ENCODE results near the gene ING3.
A peak's percentile ranks its signal among the peaks of the same experiment; 100 is the strongest.
"Not testable (repeated sequence)": the region's sequence is repeated elsewhere in the genome, so short reads cannot be mapped to it uniquely, and the experiment has no call there.

ING3 gene

DNA sequence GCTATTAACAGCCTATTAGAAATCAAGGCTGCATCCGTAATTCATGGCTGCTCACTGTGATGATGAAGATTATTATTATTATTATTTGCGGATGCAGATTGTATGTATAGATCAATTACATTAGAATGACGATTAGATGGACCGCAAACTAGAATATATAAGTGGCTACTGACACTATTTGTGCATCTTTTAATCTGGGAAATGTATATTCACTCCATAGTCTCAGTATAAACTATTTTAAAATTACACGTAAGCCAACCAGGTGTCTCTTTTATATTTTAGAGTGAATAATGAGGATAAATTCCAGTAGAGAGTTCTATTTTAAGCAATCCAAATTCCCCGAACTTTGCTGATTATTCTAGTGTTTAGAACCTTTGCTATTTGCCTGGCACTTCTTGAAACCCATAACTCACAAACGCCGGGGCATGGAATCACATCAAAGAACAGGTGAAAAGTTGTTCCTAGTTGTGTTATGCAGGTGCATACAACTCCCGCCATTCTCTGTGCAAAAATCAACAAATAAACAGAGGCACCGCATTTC lies 509 bp upstream of the ING3 start:
- no peak for DNase-seq (ENCODE audit: low read depth)

DNA sequence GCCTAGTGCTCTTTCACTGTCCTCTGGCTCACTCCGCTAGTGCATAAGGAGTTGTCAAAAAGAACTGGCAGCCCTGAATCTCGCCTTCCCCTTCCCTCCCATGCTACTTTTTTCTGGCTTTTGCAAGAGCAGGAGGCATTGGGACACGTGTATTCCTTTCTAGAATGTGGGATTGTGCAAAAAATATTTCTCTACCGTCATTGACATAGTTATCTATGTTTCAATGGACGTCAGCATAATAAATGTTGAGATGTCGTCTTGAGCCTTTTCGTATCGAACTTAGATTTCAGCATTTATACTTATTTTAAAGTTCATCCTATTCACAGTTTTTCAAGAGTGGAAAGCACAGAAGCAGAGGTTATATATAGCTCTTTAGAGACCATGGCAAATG lies 727 bp downstream of the ING3 start:
- no peak for DNase-seq (ENCODE audit: low read depth)

DNA sequence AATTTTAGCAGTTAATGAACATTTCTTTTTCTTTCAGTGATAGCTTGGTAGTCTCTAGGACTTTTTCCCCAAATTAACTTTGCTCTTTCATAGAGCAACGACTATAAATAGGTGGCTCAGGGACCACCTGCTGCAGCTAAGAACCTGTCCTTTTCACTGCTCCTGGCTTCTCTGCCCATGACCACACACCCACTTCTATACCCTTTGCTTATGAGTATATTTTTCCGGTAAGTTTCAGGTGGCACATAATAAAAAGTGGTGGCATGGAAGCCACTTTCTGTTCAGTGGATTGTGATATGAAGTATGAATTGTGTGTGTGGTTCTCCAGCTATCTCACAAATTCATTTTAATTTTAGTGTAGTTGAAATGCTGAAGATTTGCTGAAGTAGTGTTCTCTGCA lies 1.2 kb downstream of the ING3 start:
- DNase-seq (ENCODE audit: low read depth) = no peak

DNA sequence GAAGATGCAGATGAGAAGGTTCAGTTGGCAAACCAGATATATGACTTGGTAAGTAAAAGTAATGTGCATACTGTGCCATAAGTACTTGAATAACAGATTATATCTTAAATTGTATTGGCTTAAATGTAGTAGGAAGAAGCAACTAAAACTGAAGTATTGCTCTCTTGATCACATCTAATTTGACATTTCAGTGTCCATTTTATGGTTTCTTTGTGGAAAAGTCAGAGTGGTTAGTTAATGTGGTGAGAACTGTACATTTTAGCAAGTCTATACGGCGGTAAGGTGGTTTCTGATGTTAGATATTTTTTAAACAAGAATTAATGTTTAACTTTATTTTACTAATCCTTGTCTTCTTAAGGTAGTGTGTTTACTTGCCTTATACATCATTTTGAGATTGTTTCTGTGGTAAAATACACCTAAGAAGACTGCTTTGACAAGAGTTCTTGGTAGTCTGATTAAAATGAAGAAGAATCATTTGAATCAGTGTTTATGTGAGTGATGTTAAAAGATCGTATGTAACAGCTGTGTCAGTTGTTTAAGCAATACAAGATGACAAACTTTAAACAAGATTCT lies 5.1 kb downstream of the ING3 start:
- DNase-seq (ENCODE audit: low read depth) = no peak

DNA sequence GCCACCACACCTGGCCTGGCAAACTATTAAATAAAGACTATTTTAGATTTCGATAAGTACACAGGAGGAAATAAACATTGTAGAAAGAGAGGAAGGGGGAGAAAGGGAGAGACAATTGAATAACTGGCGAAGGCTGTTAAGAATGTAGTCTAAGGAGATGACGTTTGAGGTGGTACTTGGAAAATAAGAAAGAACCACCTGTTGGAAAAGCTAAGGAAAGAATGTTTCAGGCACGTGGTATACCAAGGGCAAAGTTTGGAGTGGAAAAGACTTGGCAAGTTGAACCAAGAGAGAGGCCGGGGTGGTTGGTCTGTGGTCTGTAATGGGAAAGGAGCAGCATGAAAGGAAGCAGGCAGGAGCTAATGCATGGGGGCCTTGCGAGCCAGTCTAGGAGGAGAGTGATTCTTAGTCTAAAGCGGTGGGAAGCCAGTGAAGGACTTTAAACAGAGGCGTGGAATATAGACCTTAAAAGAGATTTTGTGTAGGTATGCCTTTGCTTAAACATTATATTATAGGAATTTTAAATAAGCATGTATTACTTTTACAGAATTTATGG lies 9.4 kb downstream of the ING3 start:
- DNase-seq (ENCODE audit: low read depth) = no peak

DNA sequence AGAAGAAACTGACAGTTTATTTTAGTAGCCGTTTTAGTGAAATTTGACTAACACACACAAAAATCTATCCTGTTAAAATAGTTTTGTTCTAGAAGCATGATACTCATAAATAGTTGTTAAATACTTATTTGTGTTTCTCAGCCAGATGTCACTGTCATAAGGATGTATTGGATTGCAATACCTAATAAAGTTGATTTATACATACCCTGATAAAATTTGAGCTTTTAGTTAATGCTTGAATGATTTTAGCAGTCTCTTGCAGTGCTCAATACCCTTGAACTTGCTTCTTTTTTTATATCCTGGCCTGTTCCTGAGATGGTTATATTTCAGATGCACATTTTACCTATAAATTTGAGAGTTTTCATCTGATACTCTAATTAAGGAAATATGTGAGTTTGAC lies 10.1 kb downstream of the ING3 start:
- no peak for DNase-seq (ENCODE audit: low read depth)

DNA sequence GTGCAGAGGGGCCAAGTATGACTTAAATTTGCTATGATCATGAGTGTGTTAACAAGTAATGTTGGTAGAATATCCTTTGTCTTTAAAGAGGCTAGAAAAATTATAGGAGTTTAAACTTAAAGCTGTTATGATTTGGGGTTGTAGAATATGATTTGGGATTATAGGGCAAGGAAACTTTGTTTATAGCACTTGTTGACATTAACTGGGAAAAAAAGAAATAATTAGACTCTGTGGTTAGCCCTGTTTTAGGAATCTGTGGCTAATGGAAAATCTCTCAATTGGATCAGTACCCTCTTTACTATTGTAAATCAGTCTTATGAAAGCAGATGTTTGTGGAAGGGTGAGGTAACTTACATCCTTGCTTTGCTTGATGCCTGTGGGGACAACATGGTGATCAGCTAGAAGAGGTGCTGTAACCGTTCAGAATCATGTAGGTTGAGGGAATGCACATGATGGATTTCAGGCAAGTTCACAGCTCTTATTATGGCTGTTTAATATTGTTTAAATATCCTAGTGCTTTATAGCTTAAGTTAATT lies 11.1 kb downstream of the ING3 start:
- DNase-seq (ENCODE audit: low read depth) = no peak

DNA sequence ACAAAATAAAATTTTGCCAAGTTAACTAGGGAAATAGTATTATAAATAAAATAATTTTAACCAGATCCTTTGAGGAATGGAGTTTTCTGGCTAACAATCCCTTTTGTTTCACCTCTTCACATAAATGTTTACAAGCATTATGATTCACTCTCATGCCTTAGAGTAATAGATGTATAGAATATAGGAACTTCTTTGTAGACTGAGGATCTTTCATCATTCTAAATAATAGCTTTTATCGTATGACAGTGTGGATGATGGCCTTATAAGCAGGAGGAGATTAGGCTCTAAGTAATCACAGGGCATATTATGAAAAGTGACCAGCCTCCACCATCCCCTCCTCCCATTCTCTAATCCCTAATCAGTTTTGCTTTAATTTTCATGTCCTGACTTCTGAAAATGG lies 13.5 kb downstream of the ING3 start:
- DNase-seq (ENCODE audit: low read depth) = no peak

DNA sequence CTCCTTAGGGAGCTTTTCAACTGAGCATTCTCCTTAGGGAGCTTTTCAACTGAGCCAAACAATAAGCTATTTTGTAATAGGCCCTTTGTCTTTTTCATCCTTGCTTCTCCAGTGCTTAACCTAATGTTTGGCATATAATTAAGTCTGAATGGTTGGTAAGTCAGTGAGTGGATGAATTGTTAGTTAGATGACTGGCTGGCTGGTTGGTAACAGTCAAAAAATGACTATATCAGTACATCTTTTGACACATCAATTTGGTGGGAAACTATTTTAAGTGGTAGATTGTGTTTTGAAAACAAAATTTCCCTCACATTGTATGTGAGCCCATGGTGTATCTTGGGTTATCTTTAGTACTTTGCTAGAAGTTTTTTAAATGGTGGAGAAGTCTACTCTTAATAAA lies 16.4 kb downstream of the ING3 start:
- DNase-seq (ENCODE audit: low read depth) = no peak

DNA sequence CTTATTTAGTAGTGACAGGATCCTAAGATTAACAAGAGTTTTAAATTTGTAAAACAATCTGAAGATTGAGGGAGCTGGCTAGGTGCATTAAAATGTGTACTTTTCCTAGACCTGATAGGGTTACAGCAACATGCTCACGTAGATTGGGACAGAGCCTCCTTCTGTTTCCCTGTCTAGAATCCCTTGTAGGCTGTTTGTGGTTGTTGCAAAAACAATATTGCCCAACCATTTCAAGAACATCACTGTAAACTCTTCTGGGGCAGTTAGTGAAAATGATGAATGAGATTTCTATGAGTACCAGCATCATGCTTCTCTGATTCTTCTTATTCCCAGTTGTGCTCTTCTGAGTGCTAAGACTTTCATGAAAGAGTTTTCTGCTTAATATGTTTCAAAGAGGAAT lies 23.3 kb downstream of the ING3 start:
- no peak for DNase-seq (ENCODE audit: low read depth)

DNA sequence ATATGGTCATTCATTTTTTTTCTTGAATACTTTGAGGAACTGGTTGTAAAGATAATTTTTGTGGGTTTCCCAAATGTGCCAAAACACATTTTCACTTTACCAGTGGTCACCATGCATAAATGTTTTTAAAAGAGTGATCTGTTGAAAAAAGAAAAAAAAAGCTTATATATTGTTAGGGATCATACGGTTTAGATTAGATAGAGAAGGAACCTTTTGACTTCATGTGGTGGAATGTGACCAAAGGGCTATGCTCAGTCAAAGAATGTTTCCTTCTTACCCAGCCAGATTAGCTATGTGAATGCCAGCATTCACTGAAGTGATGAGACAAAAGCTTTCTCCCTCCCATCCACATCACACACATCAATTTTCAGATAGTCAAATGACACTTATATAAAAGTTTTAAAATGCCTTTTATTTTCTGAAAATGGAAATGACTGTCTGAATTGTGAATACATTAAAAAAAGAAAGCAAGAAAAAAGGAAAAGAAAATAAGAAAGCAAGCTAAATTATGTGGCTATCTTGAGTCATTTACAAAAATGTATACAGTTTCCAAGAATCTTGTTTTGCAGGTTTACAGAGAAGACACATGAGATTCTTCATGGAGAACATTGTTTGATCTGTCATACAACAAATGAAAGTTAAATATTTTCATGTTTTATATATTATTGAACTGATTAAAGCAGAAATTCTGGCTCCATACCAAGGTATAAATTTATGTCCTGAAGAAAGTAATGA lies 29.4 kb downstream of the ING3 start:
- DNase-seq (ENCODE audit: low read depth) = no peak

DNA sequence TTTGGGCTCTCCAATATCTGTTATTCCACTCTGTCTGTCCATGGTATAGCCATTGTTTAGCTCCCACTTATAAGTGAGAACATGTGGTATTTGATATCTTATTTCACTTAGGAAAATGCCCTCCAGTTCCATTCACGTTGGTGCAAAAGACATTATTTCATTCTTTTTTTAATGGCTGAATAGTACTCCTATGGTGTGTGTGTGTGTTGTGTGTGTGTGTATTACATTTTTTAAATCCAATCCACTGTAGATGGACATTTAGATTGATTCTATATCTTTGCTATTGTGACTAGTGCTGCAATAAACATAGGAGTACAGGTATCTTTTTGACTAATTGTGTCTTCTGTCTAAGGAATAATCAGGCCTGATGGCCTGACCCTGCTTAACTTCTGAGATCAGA lies 30.5 kb downstream of the ING3 start:
- DNase-seq (ENCODE audit: low read depth) = no peak

DNA sequence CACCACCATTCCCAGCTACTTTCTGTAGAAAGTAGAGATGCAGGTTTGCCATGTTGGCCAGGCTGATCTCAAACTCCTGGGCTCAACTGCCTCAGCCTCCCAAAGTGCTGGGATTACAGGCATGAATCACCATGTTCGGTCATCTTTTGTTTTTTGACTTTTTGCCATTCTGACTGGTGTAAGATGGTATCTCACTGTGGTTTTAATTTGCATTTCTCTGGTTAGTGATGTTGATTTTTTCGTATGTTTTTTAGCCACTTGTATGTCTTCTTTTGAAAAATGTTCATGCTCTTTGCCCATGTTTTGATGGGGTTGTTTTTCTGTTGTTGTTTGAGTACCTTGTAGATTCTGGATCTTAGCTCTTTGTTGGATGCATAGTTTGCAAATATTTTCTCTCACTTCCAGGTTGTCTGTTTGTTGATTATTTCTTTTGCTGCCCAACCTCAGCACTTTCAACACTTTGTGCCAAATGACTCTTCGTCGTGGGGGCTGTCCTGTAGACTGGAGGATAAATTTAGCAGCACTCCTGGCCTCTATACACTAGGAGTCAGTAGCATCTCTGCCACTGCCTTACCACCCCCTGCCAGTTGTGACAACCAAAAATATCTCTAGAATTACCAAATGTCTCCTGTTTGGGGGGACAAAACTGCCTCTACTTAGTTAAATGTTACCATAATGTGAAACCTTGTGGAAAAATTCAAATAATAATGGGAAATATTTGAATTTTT lies 31.5 kb downstream of the ING3 start:
- no peak for DNase-seq (ENCODE audit: low read depth)

DNA sequence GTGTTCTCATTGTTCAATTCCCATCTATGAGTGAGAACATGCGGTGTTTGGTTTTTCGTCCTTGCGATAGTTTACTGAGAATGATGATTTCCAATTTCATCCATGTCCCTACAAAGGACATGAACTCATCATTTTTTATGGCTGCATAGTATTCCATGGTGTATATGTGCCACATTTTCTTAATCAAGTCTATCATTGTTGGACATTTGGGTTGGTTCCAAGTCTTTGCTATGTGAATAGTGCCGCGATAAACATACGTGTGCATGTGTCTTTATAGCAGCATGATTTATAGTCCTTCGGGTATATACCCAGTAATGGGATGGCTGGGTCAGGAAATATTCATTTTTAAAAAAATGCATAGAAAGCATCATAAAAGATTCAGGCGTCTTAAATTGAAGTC lies 33.0 kb downstream of the ING3 start:
- not testable (repeated sequence) for DNase-seq (ENCODE audit: low read depth)

DNA sequence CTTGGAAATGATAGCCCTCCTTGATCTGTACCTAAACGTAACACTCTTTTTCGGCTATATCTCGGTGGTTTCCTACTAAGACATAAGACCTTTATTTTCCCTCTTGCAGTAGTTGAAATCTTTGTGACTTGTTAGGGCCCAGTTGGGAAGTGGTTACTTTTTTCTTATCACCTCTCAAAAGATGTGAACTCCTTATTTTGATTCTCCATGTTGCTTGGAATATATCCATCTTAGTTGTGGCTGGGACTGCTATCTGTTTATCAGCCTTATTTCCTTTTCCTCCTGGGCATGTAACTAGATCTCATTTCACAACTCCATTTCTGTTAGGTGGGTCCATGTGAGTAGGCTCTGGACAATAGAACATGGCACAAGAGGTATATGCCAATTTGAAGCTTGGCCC lies 33.8 kb downstream of the ING3 start:
- DNase-seq (ENCODE audit: low read depth) = no peak

DNA sequence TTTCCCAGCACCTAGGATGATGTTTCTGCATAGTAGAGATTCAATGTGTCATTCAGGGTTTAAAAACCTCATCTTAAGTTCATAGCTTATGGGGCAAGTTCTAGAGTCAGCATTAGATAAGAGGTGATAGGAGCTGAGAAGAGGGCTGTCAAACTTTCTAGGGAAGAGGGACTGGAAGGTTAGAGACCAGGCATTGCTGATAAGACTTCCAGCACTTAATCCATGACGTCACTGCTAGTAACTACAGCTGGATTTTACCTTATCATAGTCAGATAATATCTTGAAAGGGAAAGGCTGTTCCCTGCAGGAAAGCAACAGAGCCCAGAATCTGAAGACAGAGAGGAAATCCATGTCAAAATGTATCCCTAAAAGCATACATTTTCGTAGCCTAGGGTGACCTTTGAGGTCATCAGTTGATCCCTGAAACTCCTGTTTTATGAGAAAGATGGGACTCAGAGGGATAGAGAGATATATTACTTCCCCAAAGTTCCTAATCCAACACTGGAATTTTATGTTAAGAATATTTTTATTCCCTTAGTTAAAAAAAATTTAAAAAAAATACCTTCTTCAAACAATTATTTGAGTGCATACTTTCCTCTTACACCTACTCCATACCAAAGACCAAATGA lies 34.7 kb downstream of the ING3 start:
- no peak for DNase-seq (ENCODE audit: low read depth)

DNA sequence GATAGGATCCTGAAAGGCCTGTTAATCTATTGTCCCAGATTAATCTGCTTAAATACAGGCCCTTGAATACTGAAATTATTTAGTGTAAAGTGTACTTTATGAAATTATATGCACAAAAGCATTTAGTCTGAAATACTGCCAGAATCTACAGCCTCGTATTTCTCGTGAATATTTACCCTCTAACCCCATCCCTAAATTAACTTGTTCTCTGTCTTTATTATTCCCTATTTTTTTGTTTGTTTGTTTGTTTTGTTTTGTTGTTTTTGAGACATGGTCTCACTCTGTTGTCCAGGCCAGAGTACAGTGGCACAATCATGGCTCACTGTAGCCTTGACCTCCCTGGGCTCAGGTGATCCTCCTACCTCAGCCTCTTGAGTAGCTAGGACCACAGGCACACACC lies 35.3 kb downstream of the ING3 start:
- no peak for DNase-seq (ENCODE audit: low read depth)

DNA sequence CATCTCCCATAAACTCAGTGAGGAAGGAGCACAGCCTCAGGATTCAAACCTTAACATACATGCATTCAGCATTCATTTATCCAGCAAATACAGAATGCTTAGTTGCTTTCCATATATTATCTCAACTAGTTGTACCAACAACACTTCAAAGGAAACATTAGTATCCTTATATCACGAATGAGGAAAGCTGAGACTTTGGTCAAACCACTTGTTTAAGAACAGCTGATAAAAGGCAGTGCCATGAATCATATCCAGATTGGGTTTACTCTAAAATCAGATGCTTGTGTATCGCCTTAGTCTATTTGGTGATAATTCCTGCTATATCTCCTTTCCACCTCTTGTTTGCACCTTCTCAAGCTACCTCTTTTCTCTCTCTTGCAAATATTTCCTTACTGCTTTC lies 36.1 kb downstream of the ING3 start:
- DNase-seq (ENCODE audit: low read depth) = no peak

DNA sequence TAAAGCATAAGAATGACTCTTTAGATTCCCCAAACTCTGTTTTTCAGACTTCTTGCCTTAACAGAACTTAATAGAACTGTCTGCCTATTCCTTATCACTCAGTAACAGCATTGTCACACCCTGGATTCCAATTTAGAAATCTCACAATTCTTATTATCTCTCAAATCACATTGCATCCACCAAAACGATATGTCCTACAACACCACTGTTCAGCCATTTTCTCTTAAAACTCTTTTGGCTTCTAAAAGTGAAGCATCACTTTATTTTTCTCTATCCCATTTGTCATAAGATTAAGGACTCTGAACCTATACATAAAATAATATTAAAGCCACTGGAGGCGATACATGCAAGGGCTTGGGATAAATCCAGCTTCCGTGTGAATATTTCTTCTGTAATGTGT lies 36.7 kb downstream of the ING3 start:
- DNase-seq (ENCODE audit: low read depth) = no peak

DNA sequence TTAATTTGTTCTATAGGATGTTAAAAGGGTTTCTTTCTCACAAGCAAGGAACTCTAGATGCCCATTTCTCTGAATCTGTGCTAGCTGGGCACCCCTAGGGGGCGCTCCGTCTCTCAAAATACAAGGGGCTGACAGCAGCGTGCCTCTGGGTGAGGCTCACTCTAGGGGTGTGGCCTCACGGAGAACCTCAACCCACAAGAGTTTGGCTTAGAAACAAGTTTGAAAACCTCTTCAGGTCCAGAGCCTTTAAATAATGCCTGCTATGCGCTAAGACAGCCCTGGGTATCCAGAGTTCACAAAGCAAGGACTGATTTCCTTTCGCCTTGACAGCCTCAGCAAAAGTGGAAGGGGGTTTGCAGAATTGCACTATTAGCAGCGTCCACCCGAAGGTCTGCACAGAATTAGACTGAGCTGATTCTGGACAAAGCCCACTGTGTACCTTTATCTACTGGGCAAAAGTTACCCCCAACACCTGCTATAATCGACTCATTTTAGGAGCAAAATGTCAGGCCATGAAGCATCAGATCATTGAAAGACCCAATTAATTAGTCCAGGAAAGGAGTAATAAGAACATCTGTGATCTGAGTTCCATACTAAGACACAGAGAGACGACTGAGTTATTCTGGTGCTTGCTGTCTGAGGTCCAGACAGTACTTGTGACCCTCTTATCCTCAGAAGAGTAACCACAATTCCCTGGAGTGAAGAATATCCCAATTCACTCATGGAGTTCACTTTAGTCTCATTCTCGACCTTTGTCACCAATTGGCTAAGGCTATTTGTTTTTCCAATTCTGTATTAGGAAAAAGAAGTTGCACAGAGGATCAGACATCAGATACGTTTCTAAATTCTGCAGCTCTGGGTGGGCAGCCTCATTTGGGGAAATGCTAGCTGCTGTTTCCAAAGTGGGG lies 37.4 kb downstream of the ING3 start:
- DNase-seq (ENCODE audit: low read depth) = peak; percentile 92

DNA sequence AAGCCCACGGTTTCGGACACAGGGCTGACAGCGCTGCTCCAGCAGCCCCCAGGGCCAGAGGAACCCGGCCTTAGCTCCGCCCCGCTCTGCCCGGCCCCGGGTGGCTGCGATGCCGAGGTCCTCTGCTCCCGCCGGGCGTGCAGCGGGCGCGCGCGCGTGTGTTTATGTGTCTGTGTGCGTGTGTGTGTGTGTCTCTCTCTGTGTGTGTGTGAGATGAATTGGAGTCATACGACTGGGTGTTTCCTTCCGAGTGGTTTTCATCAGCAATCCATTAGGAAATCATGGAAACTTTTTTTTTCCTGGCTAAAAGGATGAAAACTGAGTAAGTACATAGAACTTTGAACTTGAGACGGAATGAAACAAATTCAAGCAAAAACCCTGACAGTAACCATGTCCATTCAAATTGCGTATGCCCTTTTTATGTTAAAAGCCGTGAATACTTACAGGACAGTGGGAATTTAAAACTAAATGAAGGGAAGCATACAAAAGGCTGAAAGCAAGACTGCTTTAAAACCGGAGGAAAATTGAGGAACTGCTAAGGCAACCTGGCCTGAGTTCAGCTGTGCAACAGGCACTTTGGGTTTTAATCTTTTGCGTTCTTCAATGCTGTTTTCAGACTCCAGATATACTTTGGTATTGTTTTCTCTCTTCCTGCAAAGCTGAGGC lies 38.1 kb downstream of the ING3 start, which contains the start of gene CPED1:
Gene CPED1, plus strand, starts transcription at position 121 of the 666 bp plus-strand sequence. CDS start 911 bp downstream, outside the sequence.
- no peak for DNase-seq (ENCODE audit: low read depth)

Data from non-pigmented ciliary epithelial cell (primary cell).